Right cardiac atrium (tissue), 5 donors: ENCODE measurements around the gene CD52. TPM values are rescaled to one million over a fixed set of nuclear protein-coding genes. Genes with fewer than 3 reads are reported as not detected.
"Not testable (repeated sequence)": the region's sequence is repeated elsewhere in the genome, so short reads cannot be mapped to it uniquely, and the experiment has no call there.

Source experiments
- ATAC-seq, 2 donors: fragments of 200-7000 bp; cut with Tn5 transposase; one replicate each; pipeline versions ENCODE4 v1.8.0 to v1.9.1; 2020; ENCODE audit warnings: moderate library complexity in 2 of 2, mild to moderate bottlenecking in 1 of 2
- DNase-seq, 3 donors: peaks; one replicate each; pipeline ENCODE4 v3.0.0-alpha.2; 2020
- H3K27ac ChIP-seq: one replicate; pipeline ENCODE4 v1.5.1; 2013; ENCODE audit warnings: mild to moderate bottlenecking, low read length, control low read depth, moderate library complexity
- H3K27me3 ChIP-seq: one replicate; pipeline ENCODE4 v1.6.1; 2013; ENCODE audit not compliant: control insufficient read depth, insufficient read depth
- H3K4me1 ChIP-seq: one replicate; pipeline ENCODE4 v1.6.1; 2013; ENCODE audit warnings: low read length; ENCODE audit not compliant: control insufficient read depth, insufficient read depth
- H3K4me3 ChIP-seq: one replicate; pipeline ENCODE4 v1.5.1; 2013; ENCODE audit warnings: low read length, control low read depth
- H3K9me3 ChIP-seq: one replicate; pipeline ENCODE4 v1.6.1; 2013; ENCODE audit warnings: low read length; ENCODE audit not compliant: control insufficient read depth
- WGBS: extraction: QIAGEN DNeasy Blood & Tissue Kit; methylation state at CpG from one replicate; pipeline ENCODE4 v1.1.7; 2013; 5-methylcytosine and 5-hydroxymethylcytosine counted together
- intact Hi-C, 4 donors: fragments of 100-400 bp; cut with DNase I; formaldehyde crosslinking; loops; one replicate each; pipeline versions ENCODE4 v1.11.0 to v1.14.0; 2022 to 2023
- polyA plus RNA-seq: library from polyadenylated mRNA; stranded (reverse); fragments of 200-250 nt; gene quantifications from one replicate; pipeline ENCODE4 v1.2.3, GENCODE V29; 2013
- total RNA-seq, 4 donors: library from RNA; stranded (reverse); fragmentation: NEBNext Ultra II Directional; extraction: Animal tissue kit (Norgen Biotek cat#: 25700); gene quantifications; one replicate each; pipeline ENCODE4 v1.2.1, GENCODE V29; 2021
- donor health status: healthy with polysubstance abuse.
- donor health status: DM: no; HTN: yes; CAD: no.
- donor health status: DM: no; HTN: no; CAD: no.
- donor health status: DM: no; HTN: yes; CAD: no; lungs with severe emphysema.
- donor health status: DM: yes; HTN: yes; CAD: no.

Gene CD52
- total and polyA plus RNA-seq, 5 donors, result 1.8 to 5.7 (median 4.5) TPM

DNA sequence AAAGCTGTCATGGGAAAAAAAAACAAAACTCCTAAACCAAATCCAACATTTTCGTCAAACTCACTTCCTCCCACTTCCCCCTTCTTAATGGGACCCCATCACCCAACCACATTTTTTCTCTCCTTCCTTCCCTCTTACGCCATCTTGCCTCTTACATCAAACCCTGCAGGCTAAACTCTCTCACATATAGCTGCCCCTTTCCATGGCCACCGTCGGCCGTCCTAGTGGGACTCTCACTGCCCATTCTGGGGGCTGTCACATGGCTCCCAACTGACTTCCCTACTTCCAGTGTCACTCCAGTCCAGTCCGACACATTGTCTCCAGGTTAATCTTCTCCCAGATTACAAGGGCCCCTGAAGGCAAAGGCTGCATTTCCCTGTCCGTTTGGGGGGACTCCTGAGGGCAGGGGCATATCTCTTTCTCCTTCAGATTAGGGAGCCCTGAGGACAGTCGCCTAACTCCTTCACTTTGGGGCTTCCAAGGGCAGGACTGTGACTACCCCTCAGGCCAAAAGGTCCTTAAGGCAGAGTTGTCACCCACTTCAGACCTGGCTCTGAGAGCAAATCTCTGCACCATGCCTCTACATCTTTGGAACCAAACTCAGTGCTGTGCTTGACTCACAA lies 12.0 kb upstream of the CD52 start:
- no peak for ATAC-seq
- peak in 1 of 3 donors; percentile 33 for DNase-seq
- peak overlapping the region; percentile 57 for H3K4me3 ChIP-seq
- H3K27ac ChIP-seq, result peak overlapping the region; percentile 23
- no peaks in the 10 kb centered on the region for H3K9me3 ChIP-seq
- WGBS, result 34% methylated on average over 8 of the region's 8 CpGs
- H3K4me1 ChIP-seq, result peaks cover 6% of the 10 kb centered on the region
- intact Hi-C loops, result no loop called here
- H3K27me3 ChIP-seq, result no peaks in the 10 kb centered on the region

DNA sequence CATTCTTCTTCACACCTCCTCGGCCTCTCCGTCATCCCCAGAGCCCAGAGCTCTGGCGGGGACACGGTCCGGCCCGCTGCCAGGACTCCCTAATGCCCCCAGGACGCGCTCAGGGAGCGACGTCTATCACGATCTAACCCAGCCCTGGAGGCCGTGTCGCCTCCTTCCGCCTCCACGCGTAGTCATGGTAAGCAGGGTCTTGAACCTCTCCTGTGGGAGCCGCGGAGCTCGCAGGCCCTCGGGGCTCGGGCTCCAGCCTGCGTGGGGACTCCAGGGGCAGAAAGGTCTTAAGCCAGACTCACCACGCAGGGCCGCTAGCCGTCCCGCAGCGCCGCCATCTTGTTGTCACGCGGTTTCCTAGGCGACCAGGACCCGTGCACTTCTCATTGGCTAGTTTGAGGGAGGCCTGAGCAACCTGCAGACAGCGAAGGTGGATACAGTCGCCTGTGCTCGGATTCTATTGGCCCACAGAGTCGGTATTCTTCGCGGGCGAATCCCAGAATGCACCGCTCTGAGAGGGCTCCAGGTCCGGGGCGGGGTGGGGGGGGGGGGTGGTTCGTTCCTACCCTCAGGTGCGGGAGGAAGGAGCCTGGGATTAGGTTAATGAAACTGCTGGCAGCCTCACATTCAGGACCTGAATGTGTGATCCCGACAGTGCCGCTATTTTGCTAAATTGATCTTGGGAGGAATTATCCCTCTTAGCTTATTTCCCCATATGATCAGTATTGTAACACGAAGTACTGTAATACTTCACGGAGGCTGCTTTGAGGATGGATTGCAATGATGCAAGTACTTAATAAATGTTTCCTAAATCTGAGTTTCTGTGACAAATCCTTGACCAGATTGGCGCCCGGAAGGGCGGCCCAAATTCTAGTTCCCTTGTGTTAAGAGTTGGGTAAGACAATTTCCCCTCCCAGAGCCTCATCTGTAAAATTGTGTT lies 11.2 kb upstream of the CD52 start, which contains the start of gene UBXN11:
TSS of gene UBXN11 (minus strand) at position 347 of the 940 bp plus-strand sequence. CDS start 3,753 bp downstream, outside the sequence.
- intact Hi-C loops, result no loop called here
- Histone ChIP-seq H3K27me3 (no peaks in the 10 kb centered on the region), H3K4me1 (peaks cover 6% of the 10 kb centered on the region), H3K9me3 (no peaks in the 10 kb centered on the region), H3K27ac (peak within 1 kb of the TSS; percentile 23), H3K4me3 (peak within 1 kb of the TSS; percentile 57)
- ATAC-seq (peak; percentile 98), DNase-seq (peak; percentile 90 to 97 (median 94))
- WGBS, result 3% methylated on average over 51 of the region's 51 CpGs

DNA sequence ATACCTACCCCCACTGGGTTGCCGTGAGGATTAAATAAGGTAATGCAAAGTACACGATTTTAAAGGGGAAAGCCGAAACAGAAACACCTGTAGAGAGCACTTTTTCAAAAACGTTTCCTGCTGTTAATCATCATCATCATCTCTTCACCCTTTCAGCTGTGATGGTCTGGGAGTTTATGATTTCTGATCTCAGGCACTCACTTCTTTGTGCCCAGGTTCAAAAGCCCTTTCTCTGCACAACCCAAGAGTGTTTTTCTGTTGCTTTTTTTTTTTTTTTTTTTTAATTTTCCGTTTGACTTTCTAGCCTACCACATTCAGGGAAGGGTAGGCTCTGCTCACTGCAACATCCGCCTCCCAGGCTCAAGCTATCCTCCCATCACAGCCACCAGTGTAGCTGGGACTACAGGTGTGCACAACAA lies 10.4 kb upstream of the CD52 start:
- H3K27me3 ChIP-seq, result no peaks in the 10 kb centered on the region
- no peak for ATAC-seq
- intact Hi-C loops, result no loop called here
- no peak overlapping the region for H3K27ac ChIP-seq
- 54% methylated on average over 6 of the region's 6 CpGs for WGBS
- H3K4me3 ChIP-seq, result no peak overlapping the region
- H3K9me3 ChIP-seq, result no peaks in the 10 kb centered on the region
- peaks cover 6% of the 10 kb centered on the region for H3K4me1 ChIP-seq
- no peak for DNase-seq

DNA sequence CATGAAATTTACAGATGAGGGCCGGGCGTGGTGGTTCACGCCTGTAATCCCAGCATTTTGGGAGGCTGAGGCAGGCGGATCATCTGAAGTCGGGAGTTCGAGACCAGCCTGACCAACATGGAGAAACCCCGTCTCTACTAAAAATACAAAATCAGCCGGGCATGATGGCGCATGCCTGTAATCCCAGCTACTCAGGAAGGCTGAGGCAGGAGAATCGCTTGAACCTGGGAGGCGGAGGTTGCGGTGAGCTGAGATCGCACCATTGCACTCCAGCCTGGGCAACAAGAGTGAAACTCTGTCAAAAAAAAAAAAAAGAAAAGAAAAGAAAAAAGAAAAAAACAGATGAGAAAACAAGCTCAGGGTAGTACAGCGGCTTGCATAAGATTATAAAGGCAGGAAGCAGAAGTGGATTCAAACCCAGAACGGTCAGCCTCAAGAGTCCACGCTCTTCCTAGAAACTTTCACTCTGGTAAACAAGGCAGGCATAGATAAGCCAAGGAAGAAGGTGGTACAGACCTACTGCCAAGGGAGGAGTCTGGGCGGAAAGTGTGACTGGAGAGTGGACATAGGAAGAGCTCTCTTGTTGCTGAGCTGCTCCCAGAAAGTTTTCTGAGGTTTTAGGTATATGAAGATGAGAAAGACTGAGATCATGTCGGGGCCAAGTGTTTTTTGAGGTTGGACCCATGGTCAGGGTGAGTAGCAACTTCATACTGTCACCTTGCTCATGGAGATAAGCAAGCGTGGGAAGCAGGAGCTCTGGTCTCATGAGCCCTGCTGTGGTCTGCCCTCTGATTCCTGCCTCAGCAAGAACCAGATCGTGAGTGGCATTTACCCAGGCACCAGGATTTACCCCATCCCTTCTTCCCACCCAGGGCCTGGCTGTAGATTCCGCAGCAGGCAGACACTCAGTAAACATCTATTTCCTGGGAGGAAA lies 9.5 kb upstream of the CD52 start:
- H3K4me3 ChIP-seq, H3K4me1 ChIP-seq, intact Hi-C loops, H3K9me3 ChIP-seq, H3K27me3 ChIP-seq, H3K27ac ChIP-seq, ATAC-seq: not testable (repeated sequence)
- DNase-seq, result peak in 1 of 3 donors; percentile 7
- 82% methylated on average over 21 of the region's 21 CpGs for WGBS

DNA sequence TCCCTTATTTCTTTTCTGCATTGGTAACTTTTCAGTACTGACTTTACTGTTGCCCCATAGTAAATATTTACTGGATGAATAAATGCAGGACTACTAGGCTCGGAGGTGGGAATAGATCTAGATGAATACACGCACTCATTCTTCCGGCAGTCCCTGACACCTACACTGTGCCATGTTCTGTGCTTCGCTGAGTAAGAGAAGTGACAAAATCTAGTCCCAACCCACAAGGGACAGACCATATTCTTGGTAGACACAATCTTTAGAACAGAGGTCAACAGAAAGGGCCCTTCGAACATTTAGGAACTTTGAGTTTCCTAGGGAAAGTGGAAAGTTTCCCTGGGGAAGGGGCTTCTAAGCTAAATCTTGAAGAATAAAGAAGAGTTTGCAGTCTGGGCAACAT lies 3.3 kb upstream of the CD52 start:
- 84% methylated on average over 5 of the region's 5 CpGs for WGBS
- H3K27me3 ChIP-seq, result no peaks in the 10 kb centered on the region
- H3K4me1 ChIP-seq, result no peaks in the 10 kb centered on the region
- ATAC-seq (no peak), DNase-seq (no peak)
- H3K4me3 ChIP-seq, result no peak overlapping the region
- intact Hi-C loops, result no loop called here
- H3K27ac ChIP-seq, result no peak overlapping the region
- H3K9me3 ChIP-seq, result no peaks in the 10 kb centered on the region

DNA sequence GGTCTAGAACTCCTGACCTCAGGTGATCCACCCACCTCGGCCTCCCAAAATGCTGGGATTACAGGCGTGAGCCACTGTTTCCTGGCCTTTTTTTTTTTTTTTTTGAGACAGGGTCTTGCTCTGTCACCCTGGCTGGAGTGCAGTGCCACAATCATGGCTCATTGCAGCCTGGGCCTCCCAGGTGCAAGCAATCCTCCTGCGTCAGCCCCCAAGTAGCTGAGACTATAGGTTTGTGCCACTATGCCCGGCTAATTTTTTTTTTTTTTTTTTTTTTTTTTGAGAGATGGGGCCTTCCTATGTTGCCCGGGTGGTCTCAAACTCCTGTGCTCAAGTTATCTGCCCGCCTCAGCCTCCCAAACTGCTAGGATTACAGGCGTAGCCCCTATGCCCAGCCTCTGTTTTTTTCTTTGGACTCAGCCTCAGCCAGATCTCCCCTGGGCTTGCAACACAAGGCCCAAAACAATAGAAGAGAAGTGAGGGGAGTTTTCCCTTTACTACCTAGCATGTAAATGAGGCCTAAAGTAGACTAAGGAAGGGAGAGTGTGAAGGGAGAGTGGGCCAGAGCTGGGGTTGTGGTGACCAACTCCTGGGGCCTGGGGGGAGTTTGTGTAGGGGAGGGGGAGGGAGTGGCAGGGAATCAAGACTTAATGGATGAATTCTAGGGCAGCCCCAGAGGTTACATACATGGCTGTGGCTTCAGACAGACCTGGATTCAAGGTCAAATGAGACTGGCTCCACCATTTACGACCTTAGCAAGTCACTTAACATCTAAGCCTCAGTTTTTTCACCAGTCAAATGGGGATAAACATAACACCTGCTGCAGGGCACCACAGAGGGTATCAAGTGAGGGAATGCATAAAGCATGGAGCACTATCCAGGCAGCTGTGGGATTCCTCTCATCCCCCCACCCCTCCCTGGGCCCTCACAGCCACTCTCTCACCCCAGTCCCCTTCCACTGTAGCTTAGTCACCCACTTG lies 1.6 kb upstream of the CD52 start:
- no peak overlapping the region for H3K27ac ChIP-seq
- intact Hi-C loops, result loop anchor here in 1 of 4 donors (5.0 kb wide), 1 partner anchor 34 kb away; the partner anchor contains the start of gene SH3BGRL3
- DNase-seq, result peak in 1 of 3 donors; percentile 7
- peaks cover under 1% of the 10 kb centered on the region for H3K4me1 ChIP-seq
- WGBS, result 85% methylated on average over 8 of the region's 8 CpGs
- no peaks in the 10 kb centered on the region for H3K9me3 ChIP-seq
- no peak for ATAC-seq
- no peak overlapping the region for H3K4me3 ChIP-seq
- H3K27me3 ChIP-seq, result no peaks in the 10 kb centered on the region

DNA sequence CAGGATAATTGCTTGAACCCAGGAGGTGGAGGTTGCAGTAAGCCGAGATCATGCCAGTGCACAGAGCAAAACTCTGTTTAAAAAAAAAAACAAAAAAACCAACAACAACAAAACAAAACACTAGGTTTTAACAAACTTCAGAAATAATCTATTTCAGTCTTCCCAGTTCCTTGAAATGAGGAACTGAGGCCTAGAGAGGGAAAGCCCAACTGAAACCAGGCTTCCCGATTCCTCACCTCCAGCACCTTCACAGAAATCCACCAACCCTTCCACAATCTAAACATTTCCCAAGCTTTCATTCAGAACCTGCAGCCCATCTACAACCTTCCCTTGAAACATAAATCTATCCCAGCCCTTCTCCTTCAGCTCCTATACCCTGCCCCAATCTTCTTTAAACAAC lies 612 bp upstream of the CD52 start:
- intact Hi-C loops, result loop anchor here in 1 of 4 donors (5.0 kb wide), 1 partner anchor 35 kb away; the partner anchor contains the start of gene SH3BGRL3
- ATAC-seq, result no peak

DNA sequence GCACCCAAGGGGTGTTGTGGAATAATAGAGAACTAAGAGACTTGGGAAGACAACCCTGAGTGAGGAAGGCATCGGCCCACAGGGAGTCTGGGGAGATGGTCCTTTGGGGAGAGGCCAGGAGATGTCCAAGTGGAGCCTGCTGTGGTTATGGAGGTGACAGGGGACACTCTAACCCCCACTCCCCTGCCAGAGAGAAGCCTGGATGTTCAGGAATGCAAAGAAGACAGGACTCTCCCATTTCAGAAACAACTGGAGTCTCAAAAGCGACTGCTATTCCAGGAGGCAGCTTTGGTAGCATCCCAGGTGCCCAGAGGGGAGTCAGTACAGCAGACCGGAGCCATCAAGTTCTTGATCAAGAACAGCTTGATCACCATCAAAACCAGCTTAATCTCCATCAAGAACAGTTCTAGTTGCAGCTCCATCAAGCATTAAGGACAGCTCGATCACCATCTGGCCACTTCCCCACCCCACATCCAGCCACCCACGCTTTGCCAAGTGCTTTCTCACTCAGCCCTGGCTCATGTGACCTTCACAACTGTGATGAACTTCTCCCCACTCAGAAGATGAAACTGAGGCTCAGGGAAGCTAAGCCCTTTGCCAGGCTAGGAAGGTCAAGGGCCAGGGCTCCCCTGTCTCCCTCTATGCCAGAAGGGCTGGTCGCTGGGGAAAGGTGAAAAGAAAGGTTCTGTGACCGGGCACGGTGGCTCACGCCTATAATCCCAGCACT lies 743 bp downstream of the CD52 start:
- intact Hi-C loops, result loop anchor here in 1 of 4 donors (5.0 kb wide), 1 partner anchor 36 kb away; the partner anchor contains the start of gene SH3BGRL3
- DNase-seq (peak in 1 of 3 donors; percentile 37), ATAC-seq (no peak)
- 77% methylated on average over 9 of the region's 9 CpGs for WGBS
- Histone ChIP-seq H3K27me3 (no peaks in the 10 kb centered on the region), H3K9me3 (no peaks in the 10 kb centered on the region), H3K27ac (no peak overlapping the region), H3K4me1 (peaks cover 4% of the 10 kb centered on the region), H3K4me3 (no peak overlapping the region)

More for the DNA sequence above, 612 bp upstream of the CD52 start:
- no peak overlapping the region for H3K27ac ChIP-seq
- WGBS, result 87% methylated on average over 2 of the region's 2 CpGs
- DNase-seq, result peak in 1 of 3 donors; percentile 4
- H3K4me3 ChIP-seq, result no peak overlapping the region
- H3K27me3 ChIP-seq, result no peaks in the 10 kb centered on the region
- no peaks in the 10 kb centered on the region for H3K9me3 ChIP-seq
- H3K4me1 ChIP-seq, result peaks cover 4% of the 10 kb centered on the region

DNA sequence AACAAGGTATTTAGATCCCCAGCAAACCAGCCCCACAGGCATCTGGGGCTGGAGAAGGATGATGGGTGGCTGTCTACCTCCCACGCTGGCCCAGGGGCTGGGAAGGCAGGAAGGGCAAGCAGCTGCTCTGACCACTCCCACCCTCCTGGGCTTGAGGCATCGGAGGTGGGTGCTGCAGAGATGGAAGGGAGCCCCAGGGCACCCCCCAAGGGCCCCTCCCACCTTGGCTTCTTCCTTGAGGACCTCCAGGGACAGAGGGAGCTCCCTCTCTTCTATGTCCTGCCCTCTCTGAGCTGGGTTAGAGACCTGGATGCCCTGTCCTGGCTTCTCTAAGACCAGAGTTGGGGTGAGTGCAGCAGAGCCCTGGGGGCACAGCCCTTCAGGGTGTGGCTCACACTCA lies 3.1 kb downstream of the CD52 start:
- Histone ChIP-seq H3K27me3 (no peaks in the 10 kb centered on the region), H3K4me1 (peaks cover 4% of the 10 kb centered on the region), H3K4me3 (no peak overlapping the region), H3K27ac (no peak overlapping the region), H3K9me3 (no peaks in the 10 kb centered on the region)
- WGBS, result 58% methylated on average over 2 of the region's 2 CpGs
- intact Hi-C loops, result loop anchor here (2.0 to 10.0 kb wide), 7 partner anchors 44 to 219 kb away; partner anchors contain the start of genes C1orf232 (in 1 of the 4) and ZNF593 (in 1 of the 4)
- ATAC-seq (peak; percentile 12 to 21), DNase-seq (peak in 1 of 3 donors; percentile 36)
